NCI-H524 treated with DMSO at 0.1 percent for 48 hours (cell line): ENCODE results near the gene TSHZ1.
A peak's percentile ranks its signal among the peaks of the same experiment; 100 is the strongest.

ENCODE experiments used
- DNase-seq: peaks from one replicate; lab custom pipeline; 2025; lab: John Stamatoyannopoulos, UW

Gene TSHZ1

GRCh38 chr18:75210274-75211001, at the start of gene TSHZ1:
TSHZ1 (plus strand) TSS chr18:75210797; CDS start chr18:75211877, 1,080 bp downstream.
- DNase-seq = peak; percentile 66

- DNase-seq = no peak
Measured at GRCh38 chr18:75161256-75162028, 49.2 kb upstream of the TSHZ1 start.

- DNase-seq = no peak
Measured at GRCh38 chr18:75162467-75162866, 48.1 kb upstream of the TSHZ1 start.

GRCh38 chr18:75162978-75163377, 47.6 kb upstream of the TSHZ1 start:
- DNase-seq = no peak

GRCh38 chr18:75163736-75164135, 46.9 kb upstream of the TSHZ1 start:
- DNase-seq = no peak

- DNase-seq = no peak
Measured at GRCh38 chr18:75164479-75164878, 46.1 kb upstream of the TSHZ1 start.

- DNase-seq = no peak
Measured at GRCh38 chr18:75165926-75166325, 44.7 kb upstream of the TSHZ1 start.

GRCh38 chr18:75167137-75167536, 43.5 kb upstream of the TSHZ1 start:
- DNase-seq = no peak

- DNase-seq = no peak
Measured at GRCh38 chr18:75167759-75168618, 42.6 kb upstream of the TSHZ1 start.

GRCh38 chr18:75168619-75169018, 42.0 kb upstream of the TSHZ1 start:
- no peak for DNase-seq

- DNase-seq = no peak
Measured at GRCh38 chr18:75169411-75169810, 41.2 kb upstream of the TSHZ1 start.

GRCh38 chr18:75170022-75170789, 40.4 kb upstream of the TSHZ1 start:
- no peak for DNase-seq

- no peak for DNase-seq
Measured at GRCh38 chr18:75170916-75171315, 39.7 kb upstream of the TSHZ1 start.

GRCh38 chr18:75172299-75173124, 38.1 kb upstream of the TSHZ1 start:
- no peak for DNase-seq

GRCh38 chr18:75173125-75173432, 37.5 kb upstream of the TSHZ1 start:
- no peak for DNase-seq

GRCh38 chr18:75173738-75174137, 36.9 kb upstream of the TSHZ1 start:
- DNase-seq = no peak

GRCh38 chr18:75176849-75177248, 33.7 kb upstream of the TSHZ1 start:
- no peak for DNase-seq

GRCh38 chr18:75178376-75178775, 32.2 kb upstream of the TSHZ1 start:
- no peak for DNase-seq

GRCh38 chr18:75179819-75180600, 30.6 kb upstream of the TSHZ1 start:
- DNase-seq = no peak

- DNase-seq = no peak
Measured at GRCh38 chr18:75183524-75183923, 27.1 kb upstream of the TSHZ1 start.
